ENCODE data around the gene TWIST2.

DNA sequence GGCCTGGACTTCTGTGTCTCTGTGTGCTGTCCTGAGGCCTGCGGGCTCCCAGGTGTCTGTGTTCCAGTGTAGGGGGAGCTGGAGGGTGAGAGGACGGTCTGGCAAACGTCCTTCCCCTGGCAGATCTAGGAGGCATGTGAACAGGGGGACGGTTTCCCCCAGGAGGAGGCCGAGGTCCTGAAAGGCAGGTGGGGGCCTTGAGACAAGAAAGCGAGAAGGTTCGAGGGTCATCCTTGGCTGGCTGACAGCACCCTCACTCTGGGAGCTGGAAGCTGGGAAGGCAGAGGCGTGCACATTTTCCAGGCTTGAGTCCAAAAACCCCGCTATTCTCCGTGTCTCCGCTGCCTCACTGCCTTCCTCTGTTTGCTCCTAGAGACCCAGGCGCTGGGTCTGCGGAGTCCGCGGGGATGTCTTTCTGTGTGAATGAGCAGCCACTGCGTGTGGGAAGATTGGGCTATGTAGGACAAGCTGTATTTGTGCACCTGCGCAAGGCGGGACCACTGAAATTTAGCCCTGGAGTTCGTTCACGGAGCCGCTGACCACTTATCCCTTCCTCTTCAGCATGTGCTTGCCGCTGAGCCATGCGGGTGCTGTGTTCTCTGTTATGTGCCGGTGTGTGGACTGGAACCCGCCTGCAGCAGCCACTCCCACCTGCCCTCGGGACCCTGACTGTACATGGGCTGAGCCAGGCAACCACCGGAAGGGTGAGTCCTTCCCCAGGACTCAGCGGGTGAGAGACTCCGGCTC is 43.7 kb downstream of the TWIST2 start:
- TF ChIP-seq, protein P1, sequence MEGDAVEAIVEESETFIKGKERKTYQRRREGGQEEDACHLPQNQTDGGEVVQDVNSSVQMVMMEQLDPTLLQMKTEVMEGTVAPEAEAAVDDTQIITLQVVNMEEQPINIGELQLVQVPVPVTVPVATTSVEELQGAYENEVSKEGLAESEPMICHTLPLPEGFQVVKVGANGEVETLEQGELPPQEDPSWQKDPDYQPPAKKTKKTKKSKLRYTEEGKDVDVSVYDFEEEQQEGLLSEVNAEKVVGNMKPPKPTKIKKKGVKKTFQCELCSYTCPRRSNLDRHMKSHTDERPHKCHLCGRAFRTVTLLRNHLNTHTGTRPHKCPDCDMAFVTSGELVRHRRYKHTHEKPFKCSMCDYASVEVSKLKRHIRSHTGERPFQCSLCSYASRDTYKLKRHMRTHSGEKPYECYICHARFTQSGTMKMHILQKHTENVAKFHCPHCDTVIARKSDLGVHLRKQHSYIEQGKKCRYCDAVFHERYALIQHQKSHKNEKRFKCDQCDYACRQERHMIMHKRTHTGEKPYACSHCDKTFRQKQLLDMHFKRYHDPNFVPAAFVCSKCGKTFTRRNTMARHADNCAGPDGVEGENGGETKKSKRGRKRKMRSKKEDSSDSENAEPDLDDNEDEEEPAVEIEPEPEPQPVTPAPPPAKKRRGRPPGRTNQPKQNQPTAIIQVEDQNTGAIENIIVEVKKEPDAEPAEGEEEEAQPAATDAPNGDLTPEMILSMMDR (conservative IDR thresholded peaks at IDR 0.05; ENCODE audit: low read length): no peak
- TF ChIP-seq EZH2phosphoT487 (IDR thresholded peaks at IDR 0.05; ENCODE audit: borderline replicate concordance): no peak

All from Loucy (cell line).